H1 (cell line): ENCODE results near the gene FTL. TPM values are rescaled to one million over a fixed set of nuclear protein-coding genes. Genes with fewer than 3 reads are reported as not detected.

Experiments used
- CTCF ChIA-PET: fragments of 300-600 bp; sonication (Branson Sonifier 250); formaldehyde crosslinking; loops from one replicate; lab custom pipeline; 2021; ENCODE audit not compliant: partially characterized antibody; lab: Charles Lee
- POLR2A ChIA-PET: fragments of 300-600 bp; sonication (Branson Sonifier 250); formaldehyde crosslinking; loops from one replicate; lab custom pipeline; 2021; ENCODE audit warnings: inconsistent platforms; ENCODE audit not compliant: partially characterized antibody; lab: Charles Lee
- DNase-seq, 2 experiments: peaks; one replicate each; pipeline versions ENCODE4 v3.0.0 to v3.0.0-alpha.2; 2010 to 2022; ENCODE audit warnings: low spot score in 2 of 2, low read depth in 1 of 2, mixed read lengths in 1 of 2
- FAIRE-seq: peaks from 2 replicates; lab custom pipeline; 2011; peaks lifted over from hg19 to GRCh38; lab: Jason Lieb, UNC
- H2AFZ ChIP-seq: 2 replicates; pipeline ENCODE4 v1.8.1; 2012; ENCODE audit warnings: low read length, inconsistent platforms
- H2AK5ac ChIP-seq: 2 replicates; pipeline ENCODE4 v1.6.1; 2013; ENCODE audit warnings: low read depth, low read length
- H2BK120ac ChIP-seq: replicated peaks from 2 replicates; pipeline ENCODE3; 2013; ENCODE audit warnings: low read depth, low read length, inconsistent platforms
- H2BK12ac ChIP-seq: 2 replicates; pipeline ENCODE4 v1.6.1; 2013; ENCODE audit warnings: low read depth, low read length
- H2BK15ac ChIP-seq: 2 replicates; pipeline ENCODE4 v1.6.1; 2013; ENCODE audit warnings: low read length
- H2BK20ac ChIP-seq: 2 replicates; pipeline ENCODE4 v1.6.1; 2013; ENCODE audit warnings: low read length
- H2BK5ac ChIP-seq: 2 replicates; pipeline ENCODE4 v1.6.1; 2013; ENCODE audit warnings: low read depth, low read length
- H3K14ac ChIP-seq: 2 replicates; pipeline ENCODE4 v1.6.1; 2013; ENCODE audit warnings: inconsistent platforms; ENCODE audit not compliant: insufficient read length
- H3K18ac ChIP-seq: 2 replicates; pipeline ENCODE4 v1.6.1; 2013; ENCODE audit warnings: low read length; ENCODE audit errors: extremely low read depth
- H3K23ac ChIP-seq: 2 replicates; pipeline ENCODE4 v1.6.1; 2013; ENCODE audit warnings: inconsistent platforms; ENCODE audit not compliant: insufficient read length
- H3K23me2 ChIP-seq: 2 replicates; pipeline ENCODE4 v1.6.1; 2013; ENCODE audit warnings: low read depth, low read length
- H3K27ac ChIP-seq: 2 replicates; pipeline ENCODE4 v1.6.1; 2011; ENCODE audit warnings: low read depth, low read length, inconsistent platforms
- H3K27me3 ChIP-seq, 4 experiments: replicated peaks in 1 of 4; 1 replicate in 1 of 4; 2 replicates in 3 of 4; pipeline versions ENCODE4 v1.6.1 to v1.8.1; 2011 to 2013; ENCODE audit warnings: low read length in 3 of 4, mild to moderate bottlenecking in 3 of 4, inconsistent platforms in 2 of 4, mixed read lengths in 2 of 4, moderate library complexity in 1 of 4; ENCODE audit not compliant: control insufficient read depth in 3 of 4, insufficient read depth in 3 of 4; ENCODE audit errors: extremely low read depth in 1 of 4
- H3K36me3 ChIP-seq, 4 experiments: 2 replicates each; pipeline versions ENCODE4 v1.6.1 to v1.8.1; 2011 to 2013; ENCODE audit warnings: mild to moderate bottlenecking in 4 of 4, low read length in 3 of 4, moderate library complexity in 2 of 4, control low read depth in 1 of 4, inconsistent platforms in 1 of 4; ENCODE audit not compliant: insufficient read depth in 4 of 4, control insufficient read depth in 2 of 4
- H3K4ac ChIP-seq: replicated peaks from 2 replicates; pipeline ENCODE3; 2013; ENCODE audit warnings: low read length, low read depth, mixed read lengths, inconsistent platforms; ENCODE audit not compliant: insufficient read length
- H3K4me1 ChIP-seq, 4 experiments: replicated peaks in 1 of 4; 1 replicate in 1 of 4; 2 replicates in 3 of 4; pipeline versions ENCODE4 v1.6.1 to v1.8.1; 2011 to 2013; ENCODE audit warnings: low read length in 3 of 4, inconsistent platforms in 2 of 4, mixed read lengths in 1 of 4; ENCODE audit not compliant: insufficient read depth in 4 of 4, control insufficient read depth in 3 of 4
- H3K4me2 ChIP-seq, 2 experiments: 2 replicates each; pipeline versions ENCODE4 v1.6.1 to v1.8.1; 2011 to 2013; ENCODE audit warnings: low read depth in 2 of 2, low read length in 2 of 2, control low read depth in 1 of 2, inconsistent platforms in 1 of 2, mild to moderate bottlenecking in 1 of 2; ENCODE audit not compliant: insufficient read depth in 1 of 2
- H3K4me3 ChIP-seq, 4 experiments: fragments of 200-600, 300-600 bp in 1 of 4; sonication (generic), shearing (Covaris generic), sonication (Bioruptor Twin) in 1 of 4; 2 replicates each; pipeline versions ENCODE4 v1.5.1 to v1.8.1; 2011 to 2016; ENCODE audit warnings: low read length in 4 of 4, low read depth in 3 of 4, control low read depth in 2 of 4, inconsistent platforms in 2 of 4, mild to moderate bottlenecking in 2 of 4, mixed read lengths in 1 of 4, moderate library complexity in 1 of 4; ENCODE audit not compliant: insufficient read depth in 2 of 4; ENCODE audit errors: extremely low read depth in 1 of 4
- H3K56ac ChIP-seq: replicated peaks from 2 replicates; pipeline ENCODE3; 2013; ENCODE audit warnings: low read depth, mild to moderate bottlenecking, mixed read lengths, low read length, inconsistent platforms; ENCODE audit not compliant: insufficient read length
- H3K79me1 ChIP-seq: 2 replicates; pipeline ENCODE4 v1.6.1; 2013; ENCODE audit warnings: low read depth, low read length, control low read depth
- H3K79me2 ChIP-seq, 2 experiments: 2 replicates each; pipeline versions ENCODE4 v1.6.1 to v1.8.1; 2012 to 2013; ENCODE audit warnings: low read length in 2 of 2, mild to moderate bottlenecking in 2 of 2, inconsistent platforms in 1 of 2; ENCODE audit not compliant: insufficient read depth in 2 of 2, control insufficient read depth in 1 of 2
- H3K9ac ChIP-seq, 4 experiments: replicated peaks in 1 of 4; 1 replicate in 1 of 4; 2 replicates in 3 of 4; pipeline versions ENCODE4 v1.6.1 to v1.8.1; 2011 to 2013; ENCODE audit warnings: low read depth in 3 of 4, low read length in 3 of 4, control low read depth in 2 of 4, mild to moderate bottlenecking in 2 of 4, moderate library complexity in 2 of 4, inconsistent platforms in 1 of 4; ENCODE audit errors: extremely low read depth in 1 of 4
- H3K9me3 ChIP-seq, 2 experiments: 2 replicates each; pipeline versions ENCODE4 v1.6.1 to v1.8.1; 2012 to 2013; ENCODE audit warnings: mild to moderate bottlenecking in 2 of 2, moderate library complexity in 2 of 2, control low read depth in 1 of 2, inconsistent platforms in 1 of 2, low read depth in 1 of 2, low read length in 1 of 2, mixed read lengths in 1 of 2; ENCODE audit not compliant: insufficient read depth in 2 of 2
- H4K20me1 ChIP-seq, 2 experiments: replicated peaks in 1 of 2; 2 replicates each; pipeline versions ENCODE3 to v1.8.1; 2011 to 2013; ENCODE audit warnings: inconsistent platforms in 2 of 2, low read length in 2 of 2, mild to moderate bottlenecking in 1 of 2; ENCODE audit not compliant: insufficient read depth in 2 of 2, control insufficient read depth in 1 of 2
- H4K5ac ChIP-seq: 2 replicates; pipeline ENCODE4 v1.6.1; 2013; ENCODE audit warnings: low read length, low read depth, mixed read lengths, inconsistent platforms; ENCODE audit not compliant: insufficient read length
- H4K8ac ChIP-seq: 2 replicates; pipeline ENCODE4 v1.8.0; 2013; ENCODE audit warnings: mild to moderate bottlenecking, moderate library complexity, low read length, inconsistent platforms; ENCODE audit not compliant: insufficient read depth; ENCODE audit errors: extremely low read depth
- H4K91ac ChIP-seq: replicated peaks from 2 replicates; pipeline ENCODE3; 2013; ENCODE audit warnings: low read length, mixed read lengths, inconsistent platforms; ENCODE audit not compliant: insufficient read length
- BRCA1 ChIP-seq: IDR thresholded peaks from 2 replicates; pipeline ENCODE4 v1.6.1; 2012; ENCODE audit warnings: low read depth, low read length, improper control_type of control experiment
- GTF2F1 ChIP-seq: IDR thresholded peaks from 2 replicates; pipeline ENCODE4 v1.6.1; 2012; ENCODE audit warnings: low read depth, low read length, improper control_type of control experiment, borderline replicate concordance
- JUND ChIP-seq: IDR thresholded peaks from 2 replicates; pipeline ENCODE4 v1.6.1; 2011; ENCODE audit warnings: mild to moderate bottlenecking, improper control_type of control experiment, low read length
- SIX5 ChIP-seq: IDR thresholded peaks from 2 replicates; pipeline ENCODE4 v1.6.1; 2011; ENCODE audit warnings: mild to moderate bottlenecking, low read depth, low read length
- WGBS, 2 experiments: shearing (Covaris generic) in 1 of 2; methylation state at CpG; one replicate each; pipeline versions ENCODE4 v1.1.6 to v1.1.7; 2013 to 2015; ENCODE audit warnings: low lambda C conversion rate in 2 of 2, mixed read lengths in 2 of 2, inconsistent platforms in 1 of 2, low coverage in 1 of 2, missing lambda C conversion rate in 1 of 2; ENCODE audit not compliant: insufficient replicate concordance in 2 of 2, insufficient coverage in 1 of 2, insufficient read length in 1 of 2; ENCODE audit errors: extremely low coverage in 1 of 2, missing lambda C conversion rate in 1 of 2; 5-methylcytosine and 5-hydroxymethylcytosine counted together
- polyA plus RNA-seq, 7 experiments: library from polyadenylated mRNA; depleted of rRNA in 3 of 7; stranded (reverse) in 5 of 7; unstranded in 2 of 7; fragments of >200 nt in 5 of 7; fragments of 200-250 nt in 2 of 7; gene quantifications; 1 replicate in 5 of 7; 2 replicates in 1 of 7; 4 replicates in 1 of 7; pipeline versions ENCODE4 v1.2.1 to v1.2.3, GENCODE V29; 2011 to 2013; ENCODE audit warnings: missing spikeins in 2 of 7, mixed read lengths in 2 of 7
- total RNA-seq: library from RNA; stranded (reverse); fragmentation: NEBNext Ultra II Directional; extraction: Animal tissue kit (Norgen Biotek cat#: 25700); gene quantifications from 2 replicates; pipeline ENCODE4 v1.2.1, GENCODE V29; 2021

Gene FTL
- total and polyA plus RNA-seq, 2 of the 8 experiments (the other 6 are each of a cell fraction or from before 2014, with no cell fraction given) = 1,751 to 2,427 TPM

- Histone ChIP-seq H3K79me1 (no peaks in the 10 kb centered on the region), H4K20me1 (peaks cover 0 to 2% of the 10 kb centered on the region in 2 experiments), H3K18ac (no peak overlapping the region), H3K23me2 (no peaks in the 10 kb centered on the region), H3K56ac (no peak overlapping the region), H2BK12ac (no peak overlapping the region), H3K23ac (no peak overlapping the region), H2AFZ (no peak overlapping the region), H2BK20ac (no peak overlapping the region), H2BK120ac (no peak overlapping the region), H3K4me3 (no peak overlapping the region), H3K4me2 (no peak overlapping the region), H3K27me3 (no peaks in the 10 kb centered on the region), H3K9ac (no peak overlapping the region), H4K91ac (no peak overlapping the region), H2BK5ac (no peak overlapping the region), H3K9me3 (no peaks in the 10 kb centered on the region), H4K8ac (no peak overlapping the region), H3K79me2 (no peaks in the 10 kb centered on the region), H3K4me1 (0 out of 7 replicates have a peak, but pooled peaks cover 0 to 2% (median 0%) of the 10 kb centered on the region in 4 experiments), H2BK15ac (no peak overlapping the region), H4K5ac (no peak overlapping the region), H3K14ac (no peak overlapping the region), H3K27ac (no peak overlapping the region), H3K4ac (no peak overlapping the region), H2AK5ac (no peak overlapping the region), H3K36me3 (no peaks in the 10 kb centered on the region)
- POLR2A ChIA-PET = interaction anchor here (0.6 to 2.3 kb wide), 6 partner anchors 17 to 36 kb away, joined by 3 to 6 read pairs (median 5); partner anchors contain the start of gene FTL
- FAIRE-seq (no peak), DNase-seq (no peak)
- no peak for TF ChIP-seq SIX5
- TF ChIP-seq BRCA1 = no peak
- no peak for TF ChIP-seq JUND
- TF ChIP-seq GTF2F1 = no peak
- CTCF ChIA-PET = interaction anchor here (0.6 kb wide), 1 partner anchor 10 kb away, joined by 3 read pairs; no protein-coding TSS in a partner anchor
- WGBS, 2 experiments = 93% methylated on average over 5 of the region's 5 CpGs; no CpG with 5 or more reads in 1 of the 2 experiments
These were observed 19.7 kb upstream of the FTL start for GRCh38 chr19:48945415-48945814.
